ENCODE data around the gene PTCD1.

DNA sequence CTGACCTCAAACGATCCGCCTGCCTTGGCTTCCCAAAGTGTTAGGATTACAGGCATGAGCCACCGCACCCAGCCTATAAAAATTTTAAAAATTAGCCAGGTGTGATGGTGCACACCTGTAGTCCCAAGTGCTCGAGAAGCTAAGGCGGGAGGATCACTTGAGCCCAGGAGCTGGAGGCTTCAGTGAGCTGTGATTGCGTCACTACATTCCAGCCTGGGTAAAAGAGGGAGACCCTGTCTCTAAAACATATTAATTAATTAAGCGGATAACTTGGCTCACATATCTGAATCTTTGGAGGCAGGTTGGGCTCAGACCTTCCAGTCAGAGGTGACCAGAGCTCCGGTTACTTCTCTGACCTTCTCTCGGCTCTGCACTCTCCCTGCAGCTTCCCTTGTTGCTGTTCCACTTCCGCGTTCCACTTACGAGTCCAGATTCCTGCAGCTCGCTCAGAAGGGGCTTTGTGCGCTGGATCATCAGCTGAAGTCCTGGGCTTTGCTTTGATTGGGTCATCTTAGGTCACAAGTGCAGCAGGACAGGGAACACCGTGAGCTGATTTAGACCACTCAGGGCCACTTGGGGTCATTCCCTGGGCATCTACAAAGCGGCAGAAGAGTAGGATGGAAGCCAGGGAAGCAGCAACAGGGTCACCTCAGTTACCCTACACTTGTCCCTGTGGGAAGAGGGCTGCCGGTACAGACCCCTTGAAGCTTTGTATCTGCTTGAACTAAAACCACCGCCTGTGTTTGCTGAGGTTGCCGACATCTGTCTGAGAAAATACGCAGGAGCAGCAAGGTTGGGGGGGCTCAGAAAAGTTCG lies 66.1 kb downstream of the PTCD1 start:
- TF ChIP-seq, protein P1, sequence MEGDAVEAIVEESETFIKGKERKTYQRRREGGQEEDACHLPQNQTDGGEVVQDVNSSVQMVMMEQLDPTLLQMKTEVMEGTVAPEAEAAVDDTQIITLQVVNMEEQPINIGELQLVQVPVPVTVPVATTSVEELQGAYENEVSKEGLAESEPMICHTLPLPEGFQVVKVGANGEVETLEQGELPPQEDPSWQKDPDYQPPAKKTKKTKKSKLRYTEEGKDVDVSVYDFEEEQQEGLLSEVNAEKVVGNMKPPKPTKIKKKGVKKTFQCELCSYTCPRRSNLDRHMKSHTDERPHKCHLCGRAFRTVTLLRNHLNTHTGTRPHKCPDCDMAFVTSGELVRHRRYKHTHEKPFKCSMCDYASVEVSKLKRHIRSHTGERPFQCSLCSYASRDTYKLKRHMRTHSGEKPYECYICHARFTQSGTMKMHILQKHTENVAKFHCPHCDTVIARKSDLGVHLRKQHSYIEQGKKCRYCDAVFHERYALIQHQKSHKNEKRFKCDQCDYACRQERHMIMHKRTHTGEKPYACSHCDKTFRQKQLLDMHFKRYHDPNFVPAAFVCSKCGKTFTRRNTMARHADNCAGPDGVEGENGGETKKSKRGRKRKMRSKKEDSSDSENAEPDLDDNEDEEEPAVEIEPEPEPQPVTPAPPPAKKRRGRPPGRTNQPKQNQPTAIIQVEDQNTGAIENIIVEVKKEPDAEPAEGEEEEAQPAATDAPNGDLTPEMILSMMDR (conservative IDR thresholded peaks at IDR 0.05 in 1 of 2, IDR thresholded peaks at IDR 0.05 in 1 of 2; ENCODE audit: low read depth in 1 of 2, low read length in 2 of 2), result no peak
- no peak for TF ChIP-seq EZH2 (IDR thresholded peaks at IDR 0.05; ENCODE audit: low read length, missing control alignments)

All from fibroblast of lung (primary cell).